HG03139 (cell line): ENCODE data around the gene ARID1B.
A peak's percentile ranks its signal among the peaks of the same experiment; 100 is the strongest.

Source experiments
- ATAC-seq: cut with Tn5 transposase; IDR thresholded peaks from one replicate; pipeline ENCODE4 v1.9.1; 2021; ENCODE audit not compliant: unreplicated experiment

Gene ARID1B

GRCh38 chr6:157198425-157199279 lies 421.5 kb downstream of the ARID1B start:
- ATAC-seq = no peak

DNA sequence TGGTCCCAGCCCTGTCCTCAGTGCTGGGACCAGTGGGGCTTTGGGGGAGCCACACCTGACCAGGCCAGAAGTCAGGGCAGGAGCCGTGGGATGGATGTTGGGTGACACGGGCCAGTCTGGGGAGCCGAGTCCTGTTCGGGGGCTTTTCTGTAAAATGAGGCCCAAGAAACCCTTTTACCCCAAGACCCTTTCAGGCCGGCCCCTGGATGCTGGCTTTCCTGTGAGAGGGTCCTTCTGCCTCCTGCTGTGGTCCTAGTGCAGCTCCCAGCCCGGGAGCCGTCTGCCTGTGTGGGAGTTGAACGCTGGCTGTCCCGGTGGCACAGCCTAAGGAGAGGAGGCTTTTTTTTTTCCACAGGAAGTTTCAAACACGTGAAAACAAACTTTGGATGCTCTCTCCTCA lies 422.9 kb downstream of the ARID1B start:
- no peak for ATAC-seq

GRCh38 chr6:157200611-157201010 lies 423.4 kb downstream of the ARID1B start:
- no peak for ATAC-seq

DNA sequence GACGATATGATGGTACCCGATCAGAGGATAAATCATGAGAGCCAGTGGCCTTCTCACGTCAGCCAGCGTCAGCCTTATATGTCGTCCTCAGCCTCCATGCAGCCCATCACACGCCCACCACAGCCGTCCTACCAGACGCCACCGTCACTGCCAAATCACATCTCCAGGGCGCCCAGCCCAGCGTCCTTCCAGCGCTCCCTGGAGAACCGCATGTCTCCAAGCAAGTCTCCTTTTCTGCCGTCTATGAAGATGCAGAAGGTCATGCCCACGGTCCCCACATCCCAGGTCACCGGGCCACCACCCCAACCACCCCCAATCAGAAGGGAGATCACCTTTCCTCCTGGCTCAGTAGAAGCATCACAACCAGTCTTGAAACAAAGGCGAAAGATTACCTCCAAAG lies 423.9 kb downstream of the ARID1B start:
- no peak for ATAC-seq

DNA sequence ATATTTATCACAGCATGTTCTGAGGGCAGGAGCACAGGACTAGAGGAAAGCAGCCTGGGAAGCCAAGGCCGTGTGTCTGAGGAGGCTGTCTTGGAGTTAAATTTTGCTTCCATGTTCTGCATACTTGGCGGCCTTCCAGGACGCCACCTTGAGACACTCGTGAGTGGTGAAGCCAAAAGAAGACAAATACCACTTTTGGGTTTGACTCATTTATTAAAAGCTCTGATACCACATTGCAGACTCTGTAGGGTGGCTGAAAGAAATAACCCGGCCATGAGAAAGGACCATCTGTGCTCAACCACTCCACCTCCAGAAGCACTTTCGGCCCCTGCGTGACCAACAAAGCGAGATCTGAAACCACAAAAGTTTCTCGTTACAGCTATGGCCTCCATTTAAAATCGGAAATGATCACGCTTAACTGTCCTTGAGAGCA lies 426.1 kb downstream of the ARID1B start:
- peak; percentile 94 for ATAC-seq

GRCh38 chr6:157203764-157204163 lies 426.6 kb downstream of the ARID1B start:
- no peak for ATAC-seq

GRCh38 chr6:157205473-157206358 lies 428.5 kb downstream of the ARID1B start:
- ATAC-seq = no peak

DNA sequence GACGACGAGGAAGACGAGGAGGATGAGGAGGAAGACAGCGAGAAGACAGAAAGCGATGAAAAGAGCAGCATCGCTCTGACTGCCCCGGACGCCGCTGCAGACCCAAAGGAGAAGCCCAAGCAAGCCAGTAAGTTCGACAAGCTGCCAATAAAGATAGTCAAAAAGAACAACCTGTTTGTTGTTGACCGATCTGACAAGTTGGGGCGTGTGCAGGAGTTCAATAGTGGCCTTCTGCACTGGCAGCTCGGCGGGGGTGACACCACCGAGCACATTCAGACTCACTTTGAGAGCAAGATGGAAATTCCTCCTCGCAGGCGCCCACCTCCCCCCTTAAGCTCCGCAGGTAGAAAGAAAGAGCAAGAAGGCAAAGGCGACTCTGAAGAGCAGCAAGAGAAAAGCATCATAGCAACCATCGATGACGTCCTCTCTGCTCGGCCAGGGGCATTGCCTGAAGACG lies 429.2 kb downstream of the ARID1B start:
- no peak for ATAC-seq

DNA sequence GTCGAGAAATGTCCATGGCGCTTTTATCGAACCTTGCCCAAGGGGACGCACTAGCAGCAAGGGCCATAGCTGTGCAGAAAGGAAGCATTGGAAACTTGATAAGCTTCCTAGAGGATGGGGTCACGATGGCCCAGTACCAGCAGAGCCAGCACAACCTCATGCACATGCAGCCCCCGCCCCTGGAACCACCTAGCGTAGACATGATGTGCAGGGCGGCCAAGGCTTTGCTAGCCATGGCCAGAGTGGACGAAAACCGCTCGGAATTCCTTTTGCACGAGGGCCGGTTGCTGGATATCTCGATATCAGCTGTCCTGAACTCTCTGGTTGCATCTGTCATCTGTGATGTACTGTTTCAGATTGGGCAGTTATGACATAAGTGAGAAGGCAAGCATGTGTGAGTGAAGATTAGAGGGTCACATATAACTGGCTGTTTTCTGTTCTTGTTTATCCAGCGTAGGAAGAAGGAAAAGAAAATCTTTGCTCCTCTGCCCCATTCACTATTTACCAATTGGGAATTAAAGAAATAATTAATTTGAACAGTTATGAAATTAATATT lies 430.4 kb downstream of the ARID1B start:
- no peak for ATAC-seq

GRCh38 chr6:157209865-157210530 lies 432.8 kb downstream of the ARID1B start:
- no peak for ATAC-seq

DNA sequence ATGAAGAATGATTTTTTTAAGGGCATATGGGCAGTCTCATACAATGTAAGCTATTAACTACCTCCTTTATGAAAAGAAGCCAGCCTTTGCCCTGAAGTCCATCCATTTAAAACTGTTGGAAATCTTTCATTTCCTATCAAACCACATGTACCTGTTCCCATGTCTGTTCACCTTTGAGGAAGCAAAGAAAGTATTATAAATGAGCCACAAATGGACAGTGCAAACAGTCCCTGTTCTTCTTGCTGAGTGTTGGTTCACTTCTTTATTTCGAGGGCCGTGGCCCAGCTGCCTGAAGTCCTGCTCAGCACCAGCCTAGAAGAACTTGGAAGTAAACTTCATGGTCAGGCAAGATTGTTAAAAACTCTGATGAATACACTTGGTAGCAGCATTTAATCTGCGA lies 433.8 kb downstream of the ARID1B start:
- ATAC-seq = no peak

GRCh38 chr6:157211603-157212455 lies 434.7 kb downstream of the ARID1B start:
- no peak for ATAC-seq

GRCh38 chr6:157213426-157213825 lies 436.2 kb downstream of the ARID1B start:
- no peak for ATAC-seq

DNA sequence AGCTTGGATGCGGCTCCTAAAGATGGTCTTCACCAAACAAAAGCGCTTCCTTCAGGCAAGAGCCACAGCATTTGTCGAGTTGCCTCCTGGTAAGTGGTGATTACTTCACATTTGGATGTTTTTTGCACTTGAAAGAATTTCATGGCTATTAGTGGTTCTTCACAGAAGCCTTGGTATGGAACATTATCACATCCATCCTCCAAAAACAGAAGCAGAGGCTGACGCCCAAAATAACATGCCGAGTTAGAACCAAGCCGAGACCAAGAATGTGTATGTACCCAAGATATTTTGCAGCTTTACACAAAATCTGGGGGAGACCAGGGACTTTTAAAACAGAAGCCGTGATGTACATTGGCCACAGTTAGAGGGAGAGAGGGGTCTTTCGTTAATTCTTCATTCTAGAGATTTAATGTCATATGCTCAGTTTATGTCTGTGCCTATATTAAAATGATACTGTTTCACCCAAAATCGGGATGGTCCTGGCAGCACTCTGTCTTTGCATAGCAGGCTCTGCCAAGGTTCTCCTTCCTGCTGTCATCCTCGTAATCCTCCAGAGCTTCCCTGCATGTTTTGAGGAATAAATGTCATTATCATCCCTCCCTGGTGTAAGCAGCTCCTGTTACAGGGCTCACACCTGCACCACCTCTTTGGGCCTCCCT lies 436.9 kb downstream of the ARID1B start:
- ATAC-seq = no peak

DNA sequence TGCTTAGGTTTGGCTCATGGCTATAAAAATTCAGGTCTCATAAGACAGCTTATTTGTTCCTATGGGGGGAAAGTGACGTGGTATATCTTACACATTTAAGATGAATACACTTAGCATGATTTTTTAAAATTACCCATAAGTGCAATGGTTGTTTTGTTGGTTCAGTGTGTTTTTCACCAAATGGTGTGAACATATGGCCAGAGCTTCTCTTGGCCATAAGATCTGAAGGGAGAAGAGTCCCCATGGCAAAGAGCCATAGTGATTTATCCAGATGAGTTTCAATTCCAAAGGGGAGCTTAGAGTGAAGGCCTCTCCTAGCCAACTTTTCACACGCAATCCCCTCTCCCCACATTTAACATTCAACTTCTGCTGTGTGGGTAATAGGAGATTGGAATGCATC lies 438.5 kb downstream of the ARID1B start:
- no peak for ATAC-seq

- no peak for ATAC-seq
Measured at GRCh38 chr6:157216570-157216969, 439.4 kb downstream of the ARID1B start.

GRCh38 chr6:157217198-157217893 lies 440.2 kb downstream of the ARID1B start:
- ATAC-seq = no peak

- ATAC-seq = no peak
Measured at GRCh38 chr6:157217894-157218370, 440.8 kb downstream of the ARID1B start.
